ENCODE results near the gene NECAB2. TPM values are rescaled to one million over a fixed set of nuclear protein-coding genes. Genes with fewer than 3 reads are reported as not detected.

NECAB2 gene
- total RNA-seq, 2 experiments from 2014 or later = not detected

GRCh38 chr16:83946154-83946780 lies 21.8 kb upstream of the NECAB2 start:
- TF ChIP-seq CTCF (IDR thresholded peaks at IDR 0.05) = no peak

GRCh38 chr16:83946781-83947566 lies 21.1 kb upstream of the NECAB2 start:
- Histone ChIP-seq H3K27ac (ENCODE audit: low read depth in 1 of 2, low read length in 2 of 2) (no peak overlapping the region), H3K27me3 (ENCODE audit: control insufficient read depth in 1 of 2, insufficient read depth in 2 of 2, low read length in 2 of 2) (no peaks in the 10 kb centered on the region), H3K4me1 (ENCODE audit: insufficient read depth, low read length) (no peaks in the 10 kb centered on the region), H3K9me3 (ENCODE audit: control insufficient read depth in 1 of 2, insufficient read depth in 1 of 2, low read length in 2 of 2) (no peaks in the 10 kb centered on the region), H3K4me3 (ENCODE audit: low read length) (no peak overlapping the region), H3K36me3 (ENCODE audit: insufficient read depth, low read length) (no peaks in the 10 kb centered on the region)
- intact Hi-C loops (cut with DNase I, micrococcal nuclease) = no loop called here
- ATAC-seq (ENCODE audit: poor library complexity) (no peak), DNase-seq (no peak)
- TF ChIP-seq CTCF (IDR thresholded peaks at IDR 0.05) = no peak
- no peaks in the 10 kb centered on the region for H3K4me1 Mint-ChIP-seq (ENCODE audit: low read depth)
- POLR2A ChIA-PET = no interaction called here
- no peak overlapping the region for H3K4me3 Mint-ChIP-seq
- no peaks in the 10 kb centered on the region for H3K27me3 Mint-ChIP-seq
- H3K36me3 Mint-ChIP-seq (ENCODE audit: low read depth) = no peaks in the 10 kb centered on the region
- no peaks in the 10 kb centered on the region for H3K9me3 Mint-ChIP-seq
- CTCF ChIA-PET = no interaction called here
- no peak overlapping the region for H3K27ac Mint-ChIP-seq

More at GRCh38 chr16:83946154-83946780, 21.8 kb upstream of the NECAB2 start:
- ChIA-PET CTCF (no interaction called here), POLR2A (no interaction called here)
- no peaks in the 10 kb centered on the region for H3K27me3 ChIP-seq (ENCODE audit: control insufficient read depth in 1 of 2, insufficient read depth in 2 of 2, low read length in 2 of 2)
- DNase-seq (no peak), ATAC-seq (ENCODE audit: poor library complexity) (no peak)
- no peak overlapping the region for H3K4me3 ChIP-seq (ENCODE audit: low read length)
- no peaks in the 10 kb centered on the region for H3K4me1 ChIP-seq (ENCODE audit: insufficient read depth, low read length)
- H3K9me3 ChIP-seq (ENCODE audit: control insufficient read depth in 1 of 2, insufficient read depth in 1 of 2, low read length in 2 of 2) = no peaks in the 10 kb centered on the region
- Mint-ChIP-seq H3K4me3 (no peak overlapping the region), H3K27me3 (no peaks in the 10 kb centered on the region), H3K9me3 (no peaks in the 10 kb centered on the region), H3K36me3 (ENCODE audit: low read depth) (no peaks in the 10 kb centered on the region), H3K27ac (no peak overlapping the region), H3K4me1 (ENCODE audit: low read depth) (no peaks in the 10 kb centered on the region)
- H3K36me3 ChIP-seq (ENCODE audit: insufficient read depth, low read length) = no peaks in the 10 kb centered on the region
- H3K27ac ChIP-seq (ENCODE audit: low read depth in 1 of 2, low read length in 2 of 2) = no peak overlapping the region
- intact Hi-C loops (cut with DNase I, micrococcal nuclease) = no loop called here

GRCh38 chr16:83947642-83948234 lies 20.3 kb upstream of the NECAB2 start:
- no peaks in the 10 kb centered on the region for H3K27me3 Mint-ChIP-seq
- H3K4me3 Mint-ChIP-seq = no peak overlapping the region
- no peaks in the 10 kb centered on the region for H3K9me3 Mint-ChIP-seq
- no peak for DNase-seq
- ChIA-PET CTCF (no interaction called here), POLR2A (no interaction called here)
- H3K4me1 Mint-ChIP-seq (ENCODE audit: low read depth) = no peaks in the 10 kb centered on the region
- H3K27ac ChIP-seq (ENCODE audit: low read depth in 1 of 2, low read length in 2 of 2) = no peak overlapping the region
- no peak overlapping the region for H3K27ac Mint-ChIP-seq
- no peaks in the 10 kb centered on the region for H3K36me3 Mint-ChIP-seq (ENCODE audit: low read depth)
- no peak overlapping the region for H3K4me3 ChIP-seq (ENCODE audit: low read length)
- no peak for ATAC-seq (ENCODE audit: poor library complexity)
- H3K4me1 ChIP-seq (ENCODE audit: insufficient read depth, low read length) = peaks cover under 1% of the 10 kb centered on the region
- no peaks in the 10 kb centered on the region for H3K9me3 ChIP-seq (ENCODE audit: control insufficient read depth in 1 of 2, insufficient read depth in 1 of 2, low read length in 2 of 2)
- H3K36me3 ChIP-seq (ENCODE audit: insufficient read depth, low read length) = no peaks in the 10 kb centered on the region
- intact Hi-C loops (cut with DNase I, micrococcal nuclease) = no loop called here
- peaks cover 2 to 4% of the 10 kb centered on the region in 2 experiments for H3K27me3 ChIP-seq (ENCODE audit: control insufficient read depth in 1 of 2, insufficient read depth in 2 of 2, low read length in 2 of 2)
- TF ChIP-seq CTCF (IDR thresholded peaks at IDR 0.05) = no peak
